GM20431 (cell line): ENCODE results near the gene IGFN1.
"Not testable (repeated sequence)": the region's sequence is repeated elsewhere in the genome, so short reads cannot be mapped to it uniquely, and the experiment has no call there.

Experiments
- in situ Hi-C: fragments of 300-500 bp; cut with MseI, MboI; formaldehyde crosslinking; loops from one replicate; pipeline ENCODE4 v1.15.0; 2020; ENCODE audit warnings: low sequenced_read_pairs; ENCODE audit not compliant: unreplicated experiment

The IGFN1 gene

DNA sequence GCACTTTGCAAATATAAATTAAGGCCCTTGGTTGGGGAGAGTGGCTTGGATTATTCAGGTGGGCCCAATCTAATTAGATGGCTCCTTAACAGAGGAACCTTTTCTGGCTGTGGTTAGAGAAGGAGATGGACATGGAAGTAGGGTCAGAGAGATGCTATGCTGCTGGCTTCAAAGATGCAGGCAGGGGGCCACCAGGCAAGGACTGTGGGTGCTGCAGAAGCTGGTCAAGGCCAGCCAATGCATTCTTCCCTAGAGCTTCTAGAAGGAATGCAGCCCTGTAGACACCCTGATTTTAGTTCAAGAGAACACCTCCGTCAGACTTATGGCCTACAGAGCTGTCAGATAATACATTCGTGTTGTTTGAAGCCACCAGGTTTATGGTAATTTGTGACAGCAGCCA lies 32.7 kb upstream of the IGFN1 start:
- in situ Hi-C loops, result no loop called here

DNA sequence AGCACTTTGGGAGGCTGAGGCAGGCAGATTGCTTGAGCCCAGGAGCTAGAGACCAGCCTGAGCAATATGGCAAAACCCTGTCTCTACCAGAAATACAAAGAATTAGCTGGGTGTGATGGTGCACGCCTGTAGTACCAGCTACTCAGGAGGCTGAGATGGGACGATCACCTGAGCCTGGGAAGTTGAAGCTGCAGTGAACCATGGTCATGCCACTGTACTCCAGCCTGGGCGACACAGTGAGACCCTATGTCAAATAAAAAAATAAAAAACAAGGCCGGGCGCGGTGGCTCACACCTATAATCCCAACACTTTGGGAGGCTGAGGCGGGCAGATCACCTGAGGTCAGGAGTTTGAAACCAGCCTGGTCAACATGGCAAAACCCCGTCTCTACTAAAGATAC lies 27.6 kb upstream of the IGFN1 start:
- in situ Hi-C loops, result not testable (repeated sequence)

DNA sequence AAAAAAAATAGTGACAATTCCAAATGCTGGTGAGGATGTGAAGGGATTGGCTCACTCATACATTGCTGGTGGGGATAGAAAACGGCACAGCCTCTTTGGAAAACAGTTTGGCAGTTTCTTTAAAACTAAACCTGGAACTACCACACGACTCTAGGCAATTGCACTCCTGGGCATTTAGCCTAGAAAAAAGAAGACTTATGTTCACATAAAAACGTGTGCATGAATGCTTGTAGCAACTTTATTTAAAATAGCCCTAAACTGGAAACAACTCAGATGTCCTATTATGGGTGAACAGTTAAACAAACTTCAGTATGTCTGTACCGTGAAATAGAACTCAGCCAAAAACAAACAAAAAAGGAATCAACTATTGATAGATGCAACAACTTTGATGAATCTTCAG lies 26.9 kb upstream of the IGFN1 start:
- in situ Hi-C loops, result no loop called here

DNA sequence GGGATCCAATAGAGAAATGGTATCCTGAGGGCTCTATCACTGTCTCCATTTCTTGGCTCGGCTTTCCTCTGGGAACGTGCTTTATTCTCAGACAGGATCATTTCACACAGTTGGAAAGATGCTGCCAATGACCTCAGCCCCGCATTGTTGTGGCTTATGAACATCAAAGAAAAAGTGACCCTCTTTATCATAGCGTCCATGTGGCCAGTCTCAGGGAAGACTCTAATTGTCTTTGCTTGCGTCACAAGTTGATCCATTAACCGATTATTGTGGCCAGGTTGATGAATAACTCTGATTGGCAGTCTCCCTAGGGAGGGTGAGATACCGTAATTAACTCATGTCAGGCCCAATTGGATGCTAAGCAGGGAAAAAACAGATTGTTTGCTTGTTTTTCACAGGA lies 26.0 kb upstream of the IGFN1 start:
- in situ Hi-C loops, result no loop called here

DNA sequence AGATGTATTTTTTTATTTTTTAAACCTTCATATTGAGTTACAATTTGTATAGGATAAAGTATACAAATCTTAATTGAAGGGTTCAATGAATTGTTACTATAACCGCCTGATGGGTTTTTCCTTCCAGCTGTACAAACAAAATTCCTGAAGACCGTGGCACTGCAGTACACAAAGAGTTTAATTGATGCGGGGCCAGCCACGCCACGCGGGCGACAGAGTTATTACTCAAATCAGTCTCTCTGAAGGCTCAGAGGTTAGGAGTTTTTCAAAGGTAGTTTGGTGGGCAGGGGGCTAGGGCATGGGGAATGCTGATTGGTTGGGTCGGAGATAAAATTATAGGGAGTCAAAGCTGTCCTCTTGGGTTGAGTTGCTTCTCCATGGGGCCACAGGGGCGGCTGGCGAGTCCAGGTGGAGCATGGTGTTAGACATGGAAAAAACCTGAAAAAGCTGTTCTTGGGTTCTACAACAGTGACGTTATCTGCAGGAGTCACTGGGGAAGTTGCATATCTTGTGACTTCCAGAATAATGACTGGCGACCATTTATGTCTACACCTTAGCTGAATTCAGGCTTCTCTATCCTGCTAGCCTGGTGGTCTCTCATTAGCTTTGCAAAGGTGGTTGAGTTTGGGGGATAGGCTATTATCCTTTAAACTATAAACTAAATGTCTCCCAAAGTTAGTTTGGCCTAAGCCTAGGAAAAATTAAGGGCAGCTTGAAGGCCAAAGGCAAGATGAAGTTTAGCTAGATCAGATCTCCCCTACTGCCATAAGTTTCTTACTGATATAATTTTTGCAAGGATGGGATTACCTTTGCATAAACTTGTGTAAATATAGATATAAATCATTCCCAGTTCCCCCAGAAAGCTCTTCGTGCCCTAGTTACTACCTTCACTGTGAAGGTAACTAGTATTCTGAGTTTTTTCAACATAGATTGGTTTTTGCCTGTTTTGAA lies 23.3 kb upstream of the IGFN1 start:
- in situ Hi-C loops, result no loop called here

DNA sequence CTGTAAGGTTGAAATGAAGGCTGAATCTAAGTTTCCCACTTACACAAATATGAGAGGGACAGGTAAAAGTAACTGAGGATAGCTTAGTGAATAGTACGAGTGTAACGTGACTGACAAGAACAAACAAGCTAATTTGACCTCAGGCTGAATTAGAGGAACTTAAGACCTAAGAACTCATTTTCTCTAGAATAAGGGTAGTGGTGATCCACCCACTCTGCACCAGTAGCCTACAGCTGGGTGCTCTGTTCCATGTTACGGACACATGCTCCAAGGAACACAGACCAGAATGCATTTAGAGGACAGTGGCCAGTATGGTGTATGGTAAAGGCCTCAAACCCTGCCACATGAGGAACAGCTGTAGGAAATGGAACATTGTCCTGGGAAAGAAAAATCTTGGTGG lies 21.4 kb upstream of the IGFN1 start:
- in situ Hi-C loops, result no loop called here

DNA sequence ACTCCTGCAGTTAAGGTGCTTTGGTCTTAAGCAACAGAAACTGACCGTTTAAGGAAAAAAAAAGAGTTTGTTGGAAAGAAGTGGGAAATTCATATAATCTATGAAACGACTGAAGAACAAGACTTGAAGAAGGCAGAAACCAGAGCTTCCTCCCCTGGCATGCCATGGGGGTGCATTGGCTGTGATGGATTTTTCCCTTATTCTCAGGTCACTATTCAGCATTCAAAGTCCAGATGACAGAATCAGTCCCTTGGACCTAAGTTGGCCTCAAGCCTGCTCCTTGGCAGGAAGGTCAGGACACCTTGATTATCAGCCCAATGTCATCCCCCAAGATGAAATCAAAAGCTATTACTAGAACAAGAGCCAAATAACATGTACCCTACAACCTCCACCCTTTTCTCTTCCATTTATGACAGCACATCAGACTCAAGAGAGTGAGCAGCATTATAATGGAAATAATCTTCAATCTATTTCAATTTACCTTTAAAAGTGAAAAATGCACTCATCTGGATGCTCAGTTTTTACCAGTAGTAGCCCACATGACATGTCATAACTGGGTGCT lies 20.6 kb upstream of the IGFN1 start:
- in situ Hi-C loops, result no loop called here

DNA sequence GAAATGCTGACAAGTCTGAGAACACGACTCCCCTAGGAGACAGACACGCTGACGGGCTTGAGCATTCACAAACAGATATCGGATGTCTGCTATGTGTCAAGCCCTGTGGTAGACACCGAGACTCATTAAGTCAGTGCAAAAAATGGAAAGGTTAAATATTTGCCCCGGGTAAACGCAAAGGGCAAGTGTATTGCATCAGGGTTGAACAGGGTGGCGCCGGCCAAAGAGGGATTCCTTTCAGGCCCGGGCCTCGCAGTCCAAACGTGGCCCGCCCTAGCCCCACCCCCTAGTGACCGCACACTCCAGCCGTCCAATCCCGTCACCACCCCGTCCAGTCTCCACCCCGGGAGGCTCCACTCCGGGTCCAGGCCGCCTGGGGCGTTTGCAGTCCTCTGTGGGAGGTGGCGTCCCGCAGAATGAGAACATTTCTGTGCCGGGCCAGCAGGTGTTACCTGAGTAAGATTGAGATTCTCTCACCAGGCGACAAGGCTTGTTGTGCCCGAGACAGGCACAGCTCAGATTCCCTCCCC lies 20.0 kb upstream of the IGFN1 start:
- in situ Hi-C loops, result no loop called here

DNA sequence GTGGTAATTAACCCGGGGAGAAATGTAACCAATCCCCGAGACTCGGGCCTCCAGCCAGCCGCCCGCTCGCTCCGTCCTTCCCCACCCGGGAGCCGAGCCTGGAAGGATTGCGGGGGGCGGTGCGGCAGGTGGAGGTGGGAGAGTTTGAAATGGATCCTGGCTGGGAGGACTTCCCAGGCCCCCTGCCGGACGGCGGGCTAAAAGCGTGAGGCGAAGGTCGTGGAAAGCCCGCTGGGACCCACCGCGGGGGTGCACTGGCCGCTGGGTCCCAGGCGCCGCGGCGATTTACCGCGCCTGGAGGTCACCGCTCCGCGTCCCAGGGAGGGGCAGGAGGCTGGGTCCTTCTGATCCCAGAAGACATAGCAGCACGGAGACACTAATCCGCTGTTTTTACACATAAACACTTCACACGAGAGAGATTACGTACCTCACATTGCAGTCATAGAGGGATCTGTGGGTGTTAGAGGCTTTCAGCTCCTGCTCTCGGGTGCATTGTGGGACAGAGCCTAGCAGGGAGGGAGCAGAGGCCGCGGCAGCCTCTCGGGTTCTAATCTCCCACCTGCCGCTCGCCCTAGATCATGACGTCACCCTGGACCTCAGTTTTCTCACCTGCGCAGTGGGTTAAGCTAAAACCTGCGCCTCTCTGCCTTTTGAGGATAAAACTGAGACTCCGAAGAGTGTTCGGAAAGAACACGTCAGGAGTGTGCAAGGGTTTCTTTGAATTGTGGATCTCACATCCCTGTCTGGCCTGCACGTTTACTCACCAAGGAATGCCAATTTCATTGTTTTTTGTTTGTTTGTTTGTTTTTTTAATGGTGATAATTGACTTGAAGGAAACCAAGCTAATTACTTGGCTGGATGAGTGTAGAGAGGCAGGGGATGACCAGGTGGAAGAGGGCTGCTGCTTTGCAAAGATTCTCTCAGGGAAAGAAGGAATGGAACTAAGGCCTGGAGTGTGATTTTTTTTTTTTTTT lies 19.3 kb upstream of the IGFN1 start:
- in situ Hi-C loops, result no loop called here

DNA sequence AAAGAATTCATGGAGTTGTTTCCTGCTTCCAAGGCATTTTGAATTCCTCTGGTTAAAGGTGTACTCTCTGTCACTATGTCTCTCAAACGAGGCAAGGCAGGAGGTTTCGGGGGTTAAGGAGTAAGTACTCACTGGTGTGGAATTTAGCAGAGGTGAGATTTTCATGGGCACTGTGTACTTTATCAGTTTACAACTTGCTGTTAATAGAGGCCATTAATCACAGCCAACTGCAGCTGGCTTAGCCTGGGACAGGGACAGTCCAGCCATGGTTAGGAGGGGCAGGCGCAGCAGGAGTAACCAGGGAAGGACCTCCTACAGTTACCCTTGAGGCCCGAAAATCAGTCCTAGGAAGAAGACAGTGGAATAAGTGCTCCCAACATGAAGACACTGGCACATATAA lies 18.3 kb upstream of the IGFN1 start:
- in situ Hi-C loops, result no loop called here

DNA sequence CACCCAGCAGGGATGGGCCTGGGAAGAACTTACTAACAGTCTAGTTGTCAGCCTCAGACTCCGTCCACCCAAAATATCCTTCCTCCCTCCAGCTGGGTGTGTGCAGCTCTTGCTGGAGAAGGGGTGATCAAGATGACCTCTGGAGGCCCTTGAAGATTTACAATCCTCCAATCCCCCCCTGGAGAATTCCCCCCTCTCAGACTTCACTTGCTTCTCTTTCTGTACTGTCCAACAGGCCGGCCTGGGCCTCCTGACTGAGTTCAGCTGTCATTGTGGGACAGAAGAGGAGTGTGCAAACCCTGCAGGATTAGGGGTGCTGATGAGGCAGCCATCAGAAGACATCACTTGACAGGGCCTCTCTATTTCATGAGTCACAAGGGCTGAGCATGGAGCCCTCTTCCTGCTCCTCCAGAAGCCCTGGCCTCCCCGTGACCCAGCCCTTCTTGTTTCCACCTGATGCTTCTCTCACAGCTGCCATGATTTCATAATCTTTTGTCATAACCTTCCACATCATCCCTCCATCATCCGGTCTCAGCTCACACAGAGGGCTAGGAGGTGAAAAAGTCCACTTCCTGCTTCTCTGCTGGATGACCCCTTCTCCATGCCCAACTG lies 17.5 kb upstream of the IGFN1 start:
- in situ Hi-C loops, result no loop called here

DNA sequence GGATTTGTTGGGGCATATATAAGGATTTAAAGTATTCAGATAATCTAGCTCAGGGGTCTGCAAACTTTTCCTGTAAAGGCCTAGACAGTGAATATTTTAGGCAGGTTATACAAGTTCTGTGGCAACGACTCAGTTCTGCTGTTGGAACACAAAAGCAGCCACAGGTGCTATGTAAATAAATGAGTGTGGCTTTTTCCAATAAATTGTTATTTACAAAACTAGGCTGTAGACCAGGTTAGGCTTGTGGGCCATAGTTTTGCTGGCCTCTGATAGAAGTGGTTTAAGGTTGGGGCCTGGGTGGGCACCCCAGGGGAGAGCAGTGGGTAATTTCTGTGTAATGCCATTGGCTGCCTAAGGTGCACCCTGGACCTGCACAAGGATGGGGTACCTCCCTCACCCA lies 16.9 kb upstream of the IGFN1 start:
- in situ Hi-C loops, result no loop called here

DNA sequence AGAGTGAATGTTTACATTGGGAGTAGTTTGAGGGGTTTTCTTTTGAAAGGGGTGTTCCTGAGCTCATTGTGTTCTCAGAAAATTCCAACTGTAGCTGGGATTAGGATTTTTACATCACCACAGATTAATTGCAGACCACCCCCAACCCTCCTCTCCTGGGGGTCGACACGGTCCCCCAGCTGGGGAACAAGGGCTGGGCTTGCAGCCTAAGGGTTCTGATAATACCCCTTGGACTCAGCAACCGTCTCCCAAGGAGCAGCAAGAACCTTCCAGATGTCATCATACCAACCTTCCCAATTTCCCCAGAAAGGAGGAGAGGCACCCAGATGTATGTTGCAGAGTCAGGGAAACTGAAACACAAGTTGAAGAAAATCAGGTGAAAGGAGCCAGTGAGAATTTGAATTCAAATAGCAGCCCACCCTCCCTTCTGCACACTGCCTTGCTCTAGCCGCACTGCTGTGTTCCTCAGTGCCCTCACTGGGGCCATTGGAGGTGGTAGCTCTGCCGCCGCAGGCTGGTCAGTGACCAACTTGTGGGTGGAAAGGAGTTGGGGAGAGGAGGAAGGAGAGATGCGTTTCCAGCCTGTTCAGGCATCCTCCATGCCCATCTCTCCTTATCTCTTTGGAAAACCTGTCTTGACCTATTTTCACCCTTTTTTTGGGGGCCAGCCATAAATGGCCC lies 14.7 kb upstream of the IGFN1 start:
- in situ Hi-C loops, result no loop called here

DNA sequence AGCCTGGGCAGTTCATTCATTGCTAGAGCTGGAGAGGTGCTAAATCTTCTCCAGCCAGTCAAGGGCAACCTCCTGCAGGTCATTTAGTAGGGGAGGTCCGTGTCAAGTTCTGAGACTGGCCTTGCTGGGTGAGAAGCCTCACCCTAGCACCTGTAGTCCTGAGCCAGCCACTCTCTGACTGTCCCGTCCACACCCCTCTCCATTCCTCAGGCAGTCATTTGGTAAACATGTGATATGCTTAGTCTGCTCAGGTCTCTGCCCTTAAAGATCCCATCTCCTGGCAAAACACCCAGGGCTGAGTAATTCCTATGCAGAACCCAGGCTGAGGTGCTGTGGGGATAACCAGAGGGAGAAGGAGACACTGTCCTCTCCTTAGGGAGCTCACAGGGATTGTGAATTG lies 13.7 kb upstream of the IGFN1 start:
- in situ Hi-C loops, result no loop called here

DNA sequence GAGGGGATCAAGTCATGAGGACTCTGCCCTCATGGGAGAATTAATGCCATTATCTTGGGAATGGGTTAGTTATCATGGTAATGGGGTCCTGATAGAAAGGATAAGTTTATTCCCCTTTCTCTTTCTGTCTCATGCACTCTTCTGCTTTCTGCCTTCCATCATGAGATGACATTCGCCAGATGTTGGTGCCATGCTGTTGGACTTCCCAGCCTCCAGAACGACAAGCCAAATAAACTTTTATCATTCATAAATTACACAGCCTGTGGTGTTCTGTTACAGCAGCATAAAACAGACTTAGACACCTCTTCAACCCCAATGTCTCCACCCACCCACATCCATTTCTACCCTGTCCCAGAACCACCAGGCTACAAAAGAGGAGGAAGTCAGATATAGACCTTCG lies 11.9 kb upstream of the IGFN1 start:
- in situ Hi-C loops, result no loop called here

DNA sequence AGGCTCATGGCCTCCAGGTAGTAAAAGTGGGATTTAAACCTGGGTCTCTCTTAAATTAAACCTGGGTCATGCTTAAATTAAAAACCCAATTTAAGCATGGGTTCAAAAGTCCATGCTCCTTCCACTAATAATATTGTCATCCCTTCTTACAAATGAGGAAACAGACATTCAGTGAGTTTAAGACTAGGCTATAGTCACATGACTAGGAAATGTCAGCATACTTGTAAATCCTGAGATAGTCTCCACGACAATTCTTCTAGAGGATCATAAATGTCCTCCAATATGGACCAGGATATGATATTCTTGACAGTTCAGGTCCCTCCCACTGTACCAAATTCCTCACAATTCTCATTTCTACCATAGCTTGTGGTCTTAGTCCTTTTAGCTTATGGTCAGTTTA lies 10.5 kb upstream of the IGFN1 start:
- in situ Hi-C loops, result no loop called here

DNA sequence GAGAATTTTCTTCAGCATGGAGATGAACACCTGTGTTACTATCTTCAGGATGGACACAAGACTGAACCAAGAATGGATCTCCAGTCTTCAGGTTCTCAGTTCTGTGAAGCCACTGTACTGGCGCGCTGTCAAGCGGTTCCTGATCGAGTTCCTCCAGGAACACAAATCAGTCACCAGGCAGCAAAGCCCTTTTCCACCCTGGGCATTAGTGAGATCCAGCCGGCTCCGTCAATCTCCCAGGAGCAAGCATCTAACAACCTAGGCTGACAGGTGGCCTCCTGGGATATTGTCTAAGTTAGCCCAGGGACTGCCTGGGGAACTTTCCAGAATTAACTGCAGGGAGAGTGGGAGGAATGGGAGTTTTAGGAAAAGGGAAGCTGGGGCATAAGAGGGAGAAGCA lies 9.7 kb upstream of the IGFN1 start:
- in situ Hi-C loops, result no loop called here

DNA sequence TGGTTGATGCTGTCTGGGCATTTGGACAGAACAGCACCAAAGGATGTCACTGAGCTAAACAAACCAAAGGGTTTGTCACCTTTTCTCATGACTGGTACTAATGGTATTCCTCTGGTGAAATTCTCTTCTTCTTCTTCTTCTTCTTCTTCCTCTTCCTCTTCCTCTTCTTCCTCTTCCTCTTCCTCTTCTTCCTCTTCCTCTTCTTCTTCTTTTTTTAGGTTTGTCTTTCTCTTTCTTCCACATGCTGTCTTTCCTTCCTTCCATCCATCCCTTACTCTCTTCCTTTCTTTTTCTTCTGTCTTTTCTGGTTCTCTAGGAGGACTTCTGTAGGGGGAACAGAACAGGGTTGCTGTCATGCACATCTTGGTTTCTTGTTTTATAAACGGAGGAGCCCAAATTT lies 9.3 kb upstream of the IGFN1 start:
- in situ Hi-C loops, result no loop called here

DNA sequence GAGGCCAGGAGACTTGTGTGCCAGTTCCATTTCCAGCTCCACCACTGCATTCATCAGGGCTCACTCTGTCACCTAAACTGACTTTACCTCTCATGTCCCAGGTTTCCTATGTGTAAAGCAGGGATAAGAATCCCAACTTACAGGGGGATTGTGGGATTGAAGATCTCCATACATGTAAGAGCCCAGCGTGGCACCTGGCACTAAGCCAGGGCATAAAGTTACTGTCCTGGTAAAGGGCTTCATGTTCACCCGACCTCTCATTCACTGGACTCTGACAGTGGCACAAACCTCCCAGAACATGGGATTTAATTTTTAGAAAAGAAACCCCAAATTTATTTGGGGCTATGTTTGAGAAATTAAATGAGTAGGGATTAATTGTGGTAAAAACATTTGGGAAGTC lies 8.9 kb upstream of the IGFN1 start:
- in situ Hi-C loops, result no loop called here

DNA sequence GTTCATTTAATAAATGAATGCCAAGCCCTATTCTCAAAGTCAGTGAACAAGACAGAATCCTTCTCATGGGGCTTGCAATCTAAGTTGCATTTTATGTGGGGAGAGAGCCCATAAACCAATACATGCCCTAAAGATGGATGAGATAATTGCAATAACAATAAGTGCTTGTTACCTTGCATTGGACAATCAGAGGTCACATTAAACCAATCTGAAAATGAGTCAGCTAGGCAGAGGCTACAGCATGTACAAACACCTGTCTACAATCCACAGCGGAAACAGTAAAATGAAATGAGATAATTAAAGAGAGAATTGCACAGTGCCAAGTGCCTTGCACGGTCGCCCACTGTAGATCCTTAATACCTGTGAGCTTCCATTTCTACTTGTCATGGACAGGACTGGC lies 7.4 kb upstream of the IGFN1 start:
- in situ Hi-C loops, result no loop called here
